HG03354 (cell line): ENCODE measurements around the gene HECTD4.

Experiments
- ATAC-seq: cut with Tn5 transposase; IDR thresholded peaks from one replicate; pipeline ENCODE4 v1.9.1; 2021; ENCODE audit warnings: mild to moderate bottlenecking; ENCODE audit not compliant: unreplicated experiment, poor library complexity, severe bottlenecking

Gene HECTD4

DNA sequence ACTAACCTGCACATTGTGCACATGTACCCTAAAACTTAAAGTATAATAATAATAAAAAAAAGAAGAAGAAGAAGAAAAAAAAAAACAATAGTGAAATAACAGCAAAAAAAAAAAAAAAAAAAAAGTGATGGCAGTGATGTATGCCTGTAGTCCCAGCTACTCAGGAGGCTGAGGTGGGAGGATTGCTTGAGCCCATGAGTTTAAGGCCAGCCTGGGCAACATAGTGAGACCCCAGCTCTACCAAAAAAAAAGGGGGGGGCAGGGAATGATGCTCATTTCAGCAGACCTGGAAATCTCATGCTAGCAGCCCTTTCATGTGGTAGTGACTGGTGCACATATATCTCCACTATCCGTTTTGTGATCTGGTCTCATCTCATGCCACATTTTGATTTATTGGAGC is 236.1 kb downstream of the HECTD4 start:
- ATAC-seq: no peak

DNA sequence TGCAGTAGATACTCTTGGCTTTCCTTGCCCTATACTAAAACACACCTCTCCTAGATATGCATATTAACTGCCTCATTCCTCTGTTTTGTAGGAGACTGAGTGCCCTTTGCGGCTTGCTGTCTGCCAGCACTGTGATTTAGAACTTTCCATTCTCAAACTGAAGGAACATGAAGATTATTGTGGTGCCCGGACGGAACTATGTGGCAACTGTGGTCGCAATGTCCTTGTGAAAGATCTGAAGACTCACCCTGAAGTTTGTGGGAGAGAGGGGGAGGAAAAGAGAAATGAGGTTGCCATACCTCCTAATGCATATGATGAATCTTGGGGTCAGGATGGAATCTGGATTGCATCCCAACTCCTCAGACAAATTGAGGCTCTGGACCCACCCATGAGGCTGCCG is 241.5 kb downstream of the HECTD4 start:
- ATAC-seq: no peak

DNA sequence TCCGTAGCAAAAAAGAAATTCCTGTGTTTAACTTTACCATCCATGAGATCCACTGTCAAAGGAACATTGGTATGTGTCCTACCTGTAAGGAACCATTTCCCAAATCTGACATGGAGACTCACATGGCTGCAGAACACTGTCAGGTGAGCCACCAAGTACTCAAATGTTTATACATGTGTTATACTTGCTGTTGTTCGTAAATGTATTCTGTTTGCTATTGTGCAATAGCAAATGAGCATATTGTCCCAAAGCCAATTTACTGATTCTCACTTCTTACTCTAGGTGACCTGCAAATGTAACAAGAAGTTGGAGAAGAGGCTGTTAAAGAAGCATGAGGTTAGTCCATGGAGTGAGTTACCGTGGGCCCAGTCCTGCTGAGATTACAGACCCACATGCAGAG is 247.5 kb downstream of the HECTD4 start:
- ATAC-seq: no peak

DNA sequence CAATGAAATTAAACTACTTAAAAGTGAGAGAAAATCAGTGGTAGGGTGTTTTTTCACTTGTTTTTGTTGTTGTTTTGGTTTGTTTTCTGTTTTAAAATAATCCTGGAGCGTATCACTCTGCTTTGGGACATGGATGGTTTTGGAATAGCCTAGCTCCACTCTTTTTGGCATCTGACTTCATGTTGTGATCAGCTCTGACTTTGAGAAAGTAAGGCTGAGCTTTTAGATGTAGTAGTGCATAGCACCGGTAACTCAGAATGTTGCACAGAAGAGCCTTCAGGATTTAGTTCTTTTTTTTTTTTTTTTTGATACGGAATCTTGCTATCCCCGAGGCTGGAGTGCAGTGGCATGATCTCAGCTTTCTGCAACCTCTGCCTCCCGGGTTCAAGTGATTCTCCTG is 248.8 kb downstream of the HECTD4 start:
- no peak for ATAC-seq

DNA sequence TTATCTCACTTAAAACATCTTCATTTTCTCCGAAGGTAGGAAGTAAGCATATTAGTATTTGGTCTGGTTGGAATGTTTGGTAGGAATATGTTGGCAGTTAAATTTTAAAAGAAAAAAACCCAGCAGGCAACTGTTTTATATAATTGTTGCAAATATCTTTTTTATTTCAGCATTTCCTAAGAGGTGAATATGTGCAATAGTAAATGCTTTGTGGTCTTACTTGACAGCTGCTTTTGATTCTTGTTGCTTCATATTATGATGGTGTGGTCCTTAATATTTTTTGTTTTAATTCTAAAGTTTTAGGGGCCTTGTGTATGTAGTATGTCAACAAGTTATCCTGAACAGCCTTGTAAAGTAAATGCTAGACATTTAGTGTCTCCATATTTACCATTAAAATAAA is 250.5 kb downstream of the HECTD4 start:
- ATAC-seq: no peak

DNA sequence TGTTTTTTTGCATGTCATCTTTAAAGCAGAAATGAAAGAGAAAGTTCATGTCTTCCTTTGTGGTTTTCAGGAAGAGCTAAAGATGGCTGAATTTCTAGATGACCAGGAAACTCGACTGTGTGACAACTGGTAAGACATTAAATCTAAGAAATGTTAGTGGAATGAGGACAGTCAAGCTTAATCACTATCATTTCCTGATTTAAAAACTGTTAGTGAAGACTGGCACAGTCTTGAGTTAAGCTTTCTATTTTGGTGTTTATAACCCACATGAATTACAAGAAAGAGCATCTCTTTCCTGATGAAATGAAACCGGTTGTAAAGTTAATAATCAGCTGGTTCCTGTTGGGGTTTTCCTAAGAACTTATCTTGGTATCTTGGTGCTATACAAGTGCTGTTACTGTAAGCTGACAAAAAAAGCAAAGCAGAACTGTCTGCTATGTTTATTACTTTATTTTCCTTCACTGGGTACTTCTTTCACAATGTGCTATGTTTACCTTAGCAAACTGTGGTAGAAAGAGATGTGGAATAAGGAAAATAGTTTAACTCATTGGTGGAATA is 251.7 kb downstream of the HECTD4 start:
- ATAC-seq: peak; percentile 70

DNA sequence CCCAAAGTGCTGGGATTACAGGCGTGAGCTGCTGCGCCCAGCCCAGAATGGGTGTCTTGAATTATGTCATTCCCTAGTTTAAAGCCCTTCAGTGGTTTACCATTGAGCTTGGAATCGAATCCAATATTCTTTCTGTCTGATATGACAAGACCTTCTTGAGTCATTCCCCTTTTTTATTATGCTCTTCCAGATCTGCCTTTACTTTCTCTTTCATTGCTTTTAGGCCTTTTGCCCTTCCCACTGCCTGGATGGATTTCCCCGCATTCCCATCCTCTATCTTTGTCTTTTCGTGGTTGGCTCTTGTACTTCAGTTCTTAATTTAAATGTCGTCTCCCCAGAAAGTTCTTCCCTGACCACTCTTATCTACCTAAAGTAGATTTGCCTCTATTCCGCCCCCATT is 255.3 kb downstream of the HECTD4 start:
- no peak for ATAC-seq

DNA sequence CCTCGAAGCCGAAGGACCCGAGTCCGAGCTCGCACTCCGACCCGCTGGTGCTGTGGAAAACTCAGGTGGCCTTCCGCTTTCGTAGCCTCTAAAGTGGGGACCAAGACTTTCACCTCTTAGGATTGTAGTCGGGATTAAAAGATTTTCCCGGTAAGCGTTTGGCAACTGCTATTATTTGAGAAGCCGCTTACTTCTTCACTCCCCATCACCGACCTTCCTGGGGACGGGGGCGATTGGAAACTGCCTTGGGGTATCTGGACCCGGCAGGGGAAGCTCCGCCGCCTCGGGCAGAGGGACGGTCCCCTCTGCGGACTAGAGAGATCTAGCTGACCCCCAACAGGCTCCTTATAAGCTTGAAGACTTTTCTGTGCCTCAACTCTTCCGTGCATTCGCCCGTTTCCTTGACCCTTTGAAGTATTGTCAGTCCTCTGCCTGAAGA is 256.2 kb downstream of the HECTD4 start:
- ATAC-seq: no peak

DNA sequence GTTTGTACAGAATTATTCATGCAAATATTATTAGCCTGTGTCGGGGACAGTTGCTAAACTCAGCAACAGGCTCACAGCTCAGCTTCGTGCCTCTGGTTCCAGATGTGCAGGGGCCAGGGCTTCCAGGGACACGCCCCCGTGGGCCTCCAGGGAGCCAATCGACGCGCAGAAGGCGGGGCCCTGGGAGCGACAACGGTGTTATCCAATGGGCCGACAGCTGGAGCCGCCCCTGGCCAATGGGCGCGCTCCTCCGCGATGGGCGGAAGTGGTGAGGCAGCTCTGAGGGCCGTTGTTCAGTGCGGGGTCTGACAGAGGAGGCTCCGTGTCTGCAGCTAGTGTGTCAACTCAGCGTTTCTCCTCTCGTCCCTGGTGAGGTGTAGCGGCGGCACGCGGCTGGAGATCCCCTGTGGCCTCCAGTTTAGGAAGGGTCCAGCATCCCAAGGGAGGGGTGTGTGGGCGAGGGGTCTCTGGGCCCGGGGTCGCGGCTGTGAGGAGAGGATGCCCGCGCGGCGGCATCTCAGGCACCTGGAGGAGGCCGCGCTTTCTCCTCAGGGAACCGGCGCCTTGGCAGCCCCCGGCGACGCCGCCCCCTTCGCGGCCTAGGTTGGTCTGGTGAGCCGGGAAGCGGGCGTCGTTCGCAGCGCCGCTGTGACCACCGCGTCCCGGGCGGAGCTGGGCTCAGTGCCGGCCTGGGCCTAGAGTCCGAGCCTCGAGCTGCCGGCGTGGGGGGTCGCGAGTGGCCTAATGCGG is 256.8 kb downstream of the HECTD4 start, which contains the start of gene TRAFD1:
TRAFD1 (plus strand) TSS at position 311 of the 750 bp plus-strand sequence. CDS start 4,963 bp downstream, outside the sequence.
- ATAC-seq: peak; percentile 98

DNA sequence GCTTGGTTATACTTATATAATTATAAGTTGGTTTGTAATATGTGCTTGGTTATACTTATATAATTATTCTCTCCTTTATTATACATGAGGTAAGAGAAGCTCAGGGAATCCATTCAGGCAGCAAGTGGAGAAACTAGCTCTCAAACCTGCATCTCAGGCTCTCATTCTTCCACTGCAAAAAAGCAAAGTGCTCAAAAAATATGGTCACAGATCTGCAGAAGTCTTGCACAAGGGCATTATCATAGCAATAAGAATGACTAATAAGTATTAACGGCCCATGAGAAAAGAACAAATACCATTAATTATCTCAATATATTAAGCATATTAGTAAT is 257.3 kb downstream of the HECTD4 start:
- no peak for ATAC-seq

DNA sequence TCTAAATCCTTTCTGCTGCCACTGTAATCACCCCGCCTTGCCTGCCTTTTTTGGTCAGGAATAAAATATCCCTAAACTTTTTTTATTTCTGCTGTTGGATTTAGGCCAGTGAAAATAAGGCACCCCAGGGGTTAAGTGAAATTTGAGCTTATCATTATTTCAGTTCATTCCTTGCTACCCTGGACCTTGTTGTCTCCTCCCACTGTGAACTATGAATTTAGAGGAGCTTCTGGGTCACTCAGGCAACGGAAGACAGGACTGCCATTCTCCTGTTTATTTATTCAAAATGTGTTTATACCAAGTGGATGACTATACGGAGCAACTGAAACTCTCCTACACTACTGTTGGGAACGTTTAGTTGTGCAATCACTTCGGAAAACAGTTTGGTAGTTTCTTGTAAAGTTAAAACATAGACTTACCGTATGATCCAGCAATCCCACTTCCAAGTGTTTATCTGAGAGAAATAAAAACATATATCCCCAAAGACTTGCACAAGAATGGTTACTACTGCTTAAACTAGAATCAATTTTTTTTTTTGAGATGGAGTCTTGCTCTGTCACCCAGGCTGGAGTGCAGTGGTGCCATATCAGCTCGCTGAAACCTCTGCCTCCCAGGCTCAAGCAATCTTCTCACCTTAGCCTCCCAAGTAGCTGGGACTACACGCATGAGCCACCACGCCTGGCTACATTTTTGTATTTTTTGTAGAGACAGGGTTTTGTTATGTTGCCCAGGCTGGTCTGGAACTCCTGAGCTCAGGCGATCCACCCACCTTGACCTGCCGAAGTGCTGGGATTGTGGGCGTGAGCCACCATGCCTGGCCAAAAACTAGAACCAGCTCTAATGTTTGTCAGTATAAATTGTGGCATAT is 259.2 kb downstream of the HECTD4 start:
- no peak for ATAC-seq

DNA sequence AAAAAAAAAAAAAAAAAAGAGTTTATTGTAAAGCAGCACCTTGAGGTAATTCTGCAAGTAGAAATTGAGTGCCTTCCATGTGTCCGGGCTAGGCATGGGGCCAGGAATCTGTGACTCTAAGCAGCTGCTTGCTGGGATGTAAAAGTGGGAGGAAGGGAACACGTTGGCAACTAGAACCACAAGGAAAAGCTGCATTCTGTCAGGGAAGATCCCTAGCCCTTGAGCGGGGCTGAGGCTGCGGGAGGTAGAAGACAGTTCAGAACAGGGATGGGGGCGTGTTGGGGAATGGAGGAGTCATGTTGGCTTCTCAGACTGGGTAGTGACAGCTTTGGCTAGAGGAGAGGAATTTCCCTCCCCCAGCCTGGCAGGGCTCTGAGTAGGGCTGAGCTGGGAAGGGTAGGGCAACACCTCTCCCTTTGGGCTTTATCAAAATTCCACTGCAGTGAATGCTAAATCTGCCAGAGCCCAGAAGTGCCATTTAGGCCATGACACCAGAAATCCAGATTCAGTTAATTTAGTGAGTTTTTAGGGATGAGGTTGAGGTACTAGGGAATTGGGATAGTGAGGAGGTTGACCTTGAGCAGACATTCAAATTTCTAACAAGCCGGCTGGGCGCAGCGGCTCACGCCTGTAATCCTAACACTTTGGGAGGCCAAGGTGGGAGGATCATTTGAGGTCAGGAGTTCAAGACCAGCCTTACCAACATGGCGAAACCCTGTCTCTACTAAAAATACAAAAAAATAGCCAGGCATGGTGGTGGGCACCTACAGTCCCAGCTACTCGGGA is 260.3 kb downstream of the HECTD4 start:
- no peak for ATAC-seq

DNA sequence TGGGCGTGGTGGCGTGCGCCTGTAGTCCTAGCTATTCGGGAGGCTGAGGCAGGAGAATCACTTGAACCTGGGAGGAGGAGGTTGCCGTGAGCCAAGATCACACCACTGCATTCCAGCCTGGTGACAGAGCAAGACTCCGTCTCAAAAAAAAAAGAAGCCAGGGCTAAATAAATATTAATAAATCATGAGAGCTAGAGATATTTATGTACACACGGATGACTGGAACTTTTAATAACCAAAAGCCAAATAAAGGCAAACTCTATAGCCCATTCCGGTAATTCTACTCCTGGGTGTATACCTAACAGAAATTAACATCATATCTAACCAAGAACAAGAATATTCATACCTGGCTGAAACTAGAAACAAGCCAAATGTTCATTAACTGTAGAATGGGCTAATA is 264.5 kb downstream of the HECTD4 start:
- no peak for ATAC-seq

DNA sequence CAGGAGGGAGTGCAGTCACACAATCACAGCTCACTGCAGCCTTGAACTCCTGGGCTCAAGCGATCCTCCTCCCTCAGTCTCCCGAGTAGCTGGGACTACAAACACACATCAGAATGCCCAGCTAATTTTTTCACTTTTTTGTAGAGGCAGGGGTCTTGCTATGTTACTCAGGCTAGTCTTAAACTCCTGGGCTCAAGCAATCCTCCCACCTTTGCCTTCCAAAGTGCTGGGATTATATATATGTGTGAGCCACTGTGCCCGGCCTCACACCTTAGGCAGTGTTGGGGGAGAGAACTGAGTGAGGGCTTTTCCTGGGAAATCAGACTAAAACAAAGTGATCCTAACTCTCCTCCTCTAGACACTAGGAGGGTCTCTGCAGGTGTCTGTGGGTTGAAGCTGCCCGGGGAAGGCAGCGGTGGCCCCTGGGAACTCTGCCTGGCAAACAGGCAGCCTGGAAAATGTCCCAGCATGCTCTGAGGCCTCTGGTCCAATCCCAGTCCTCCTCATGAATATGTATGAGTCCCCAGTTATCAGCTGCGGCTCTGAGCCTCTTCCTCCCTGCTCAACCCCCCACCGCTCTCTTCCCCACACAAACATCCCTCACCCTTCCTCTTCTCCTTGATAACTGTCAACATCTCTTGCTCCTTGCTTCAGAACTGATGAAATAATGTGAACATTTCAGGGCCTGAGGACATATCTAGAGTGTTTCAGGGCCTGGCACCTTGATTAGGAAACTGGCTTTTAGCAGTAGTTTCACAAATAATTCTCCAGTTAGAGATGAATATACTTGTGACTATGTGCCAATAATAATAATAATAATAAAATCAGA is 265.8 kb downstream of the HECTD4 start:
- ATAC-seq: peak; percentile 56

DNA sequence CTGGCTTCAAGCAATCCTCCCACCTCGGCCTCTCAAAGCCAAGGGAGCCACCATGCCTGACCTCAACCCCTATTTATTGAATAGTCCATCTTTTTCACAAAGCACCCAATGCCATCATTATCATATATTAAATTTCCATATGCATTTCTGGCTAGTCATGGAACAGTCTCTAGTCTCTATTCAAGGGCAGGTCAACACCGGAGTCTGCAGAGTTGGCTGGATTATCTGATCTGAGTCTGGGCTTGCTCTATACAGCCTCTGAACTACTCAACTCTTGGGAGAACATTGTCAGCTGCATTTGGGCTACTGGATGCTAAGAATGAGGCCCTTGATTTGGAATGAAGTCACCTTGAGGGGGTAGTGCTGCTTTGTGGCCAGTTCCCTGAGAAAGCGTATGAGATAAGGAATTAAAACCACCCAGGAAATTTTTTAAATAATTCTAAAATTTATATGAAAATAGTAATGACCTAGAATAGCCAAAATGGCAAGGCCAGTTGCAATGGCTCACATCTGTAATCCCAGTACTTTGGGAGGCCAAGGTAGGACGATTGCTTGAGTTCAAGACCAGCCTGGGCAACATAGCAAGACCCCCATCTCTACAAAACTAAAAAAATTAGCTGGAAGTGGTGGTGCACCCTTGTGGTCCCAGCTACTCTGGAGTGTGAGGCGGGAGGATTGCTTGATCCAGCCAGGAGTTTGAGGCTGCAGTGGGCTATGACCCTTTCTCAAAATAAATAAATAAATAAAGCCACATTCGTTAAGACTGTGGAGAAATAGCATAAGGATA is 266.8 kb downstream of the HECTD4 start:
- no peak for ATAC-seq

DNA sequence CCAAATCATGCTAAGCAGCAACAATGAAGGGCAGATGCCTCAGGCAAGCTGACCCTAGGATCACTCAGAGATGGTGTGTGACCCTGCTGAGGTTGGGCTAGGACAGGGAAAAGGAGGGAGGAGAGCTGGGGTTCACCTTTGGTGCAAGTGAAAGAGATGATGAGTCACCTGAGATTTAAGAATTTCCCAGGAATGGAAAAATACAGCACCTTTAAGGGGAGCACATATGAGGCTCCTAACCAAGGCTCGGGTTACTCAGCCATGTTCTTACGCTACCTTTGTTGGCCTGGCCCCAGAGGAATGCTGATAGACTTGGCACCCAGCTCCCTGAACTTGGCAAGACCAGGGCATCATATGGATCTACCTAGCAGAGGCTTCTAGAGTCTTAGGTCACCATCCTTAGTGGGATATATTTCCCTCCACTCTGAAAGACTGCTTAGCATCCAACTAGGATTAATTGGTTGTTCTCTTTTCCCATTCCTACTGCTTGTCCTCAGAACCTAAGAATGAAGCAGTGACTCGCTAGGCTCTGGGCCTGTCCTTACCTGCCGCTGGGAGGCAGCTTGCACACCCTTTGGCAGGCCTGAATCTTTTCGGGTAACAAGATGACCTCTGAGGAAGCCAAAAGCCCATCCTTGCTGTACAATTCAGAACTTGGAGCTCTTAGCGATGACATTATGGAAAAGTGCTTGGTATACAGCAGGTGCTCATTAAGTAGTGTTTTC is 269.7 kb downstream of the HECTD4 start:
- no peak for ATAC-seq

DNA sequence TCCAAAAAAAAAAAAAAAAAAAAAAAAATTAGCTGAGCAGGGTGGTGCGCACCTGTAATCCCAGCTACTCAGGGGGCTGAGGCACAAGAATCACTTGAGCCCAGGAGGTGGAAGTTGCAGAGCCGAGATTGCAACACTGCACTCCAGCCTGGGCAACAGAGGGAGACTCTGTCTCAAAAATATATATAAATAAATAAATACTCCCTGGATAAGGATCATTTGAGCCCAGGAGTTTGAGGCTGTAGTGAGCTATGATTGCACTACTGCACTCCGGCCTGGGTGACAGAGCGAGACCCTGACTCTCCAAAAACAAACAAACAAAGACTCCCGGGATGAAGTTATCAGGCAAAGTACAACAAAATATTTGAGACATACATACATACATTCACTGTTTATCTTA is 270.3 kb downstream of the HECTD4 start:
- no peak for ATAC-seq
